Measurements from ENCODE around the gene PIK3AP1.
"Not testable (repeated sequence)": the region's sequence is repeated elsewhere in the genome, so short reads cannot be mapped to it uniquely, and the experiment has no call there.

Gene PIK3AP1

DNA sequence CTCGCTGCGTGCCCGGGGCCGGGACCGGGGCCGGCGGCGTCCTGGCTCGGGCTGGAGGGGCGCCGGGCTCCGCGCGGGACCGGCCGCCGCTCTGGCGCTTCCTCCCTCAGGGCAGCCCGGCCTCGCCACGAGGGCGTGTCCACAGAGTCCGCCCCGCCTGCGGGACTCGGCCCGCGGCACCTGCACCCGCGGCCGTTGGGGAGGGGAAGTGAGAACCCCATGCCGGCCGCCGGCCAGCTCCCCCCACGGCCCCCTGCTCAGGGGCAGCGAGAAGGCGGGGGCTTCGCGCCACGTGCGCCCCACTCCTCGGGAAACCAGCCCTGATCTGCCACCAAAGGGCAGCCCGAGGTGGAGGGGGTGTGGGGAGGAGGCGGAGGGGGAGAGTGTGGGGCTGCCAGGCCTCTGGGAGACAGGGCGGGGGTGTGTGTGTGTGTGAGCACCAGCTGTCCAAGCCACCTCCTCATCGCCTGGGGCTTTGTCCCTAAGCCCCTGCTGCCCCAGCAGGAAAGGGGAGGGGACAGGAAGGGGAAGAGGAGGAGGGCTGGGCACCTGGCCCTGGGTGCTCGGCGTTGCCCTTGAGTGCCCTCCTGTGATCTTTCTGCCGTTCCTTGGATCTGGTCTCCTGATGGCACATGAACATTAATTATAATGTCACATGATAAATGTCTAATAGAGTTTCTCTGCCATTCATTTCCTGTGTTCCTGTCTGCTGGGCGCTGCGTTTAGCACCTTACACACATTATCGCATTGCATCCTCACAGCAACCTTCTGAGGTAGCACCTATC lies at the start of gene PIK3AP1:
TSS of gene PIK3AP1 (minus strand) at position 93 of the 785 bp plus-strand sequence. CDS start 120 bp downstream, outside the sequence.
- DNase-seq, result peak; percentile 97

- no peak for DNase-seq
These were observed 47.8 kb upstream of the PIK3AP1 start for GRCh38 chr10:96768136-96768535.

- no peak for DNase-seq
These were observed 47.3 kb upstream of the PIK3AP1 start for GRCh38 chr10:96767611-96768010.

DNA sequence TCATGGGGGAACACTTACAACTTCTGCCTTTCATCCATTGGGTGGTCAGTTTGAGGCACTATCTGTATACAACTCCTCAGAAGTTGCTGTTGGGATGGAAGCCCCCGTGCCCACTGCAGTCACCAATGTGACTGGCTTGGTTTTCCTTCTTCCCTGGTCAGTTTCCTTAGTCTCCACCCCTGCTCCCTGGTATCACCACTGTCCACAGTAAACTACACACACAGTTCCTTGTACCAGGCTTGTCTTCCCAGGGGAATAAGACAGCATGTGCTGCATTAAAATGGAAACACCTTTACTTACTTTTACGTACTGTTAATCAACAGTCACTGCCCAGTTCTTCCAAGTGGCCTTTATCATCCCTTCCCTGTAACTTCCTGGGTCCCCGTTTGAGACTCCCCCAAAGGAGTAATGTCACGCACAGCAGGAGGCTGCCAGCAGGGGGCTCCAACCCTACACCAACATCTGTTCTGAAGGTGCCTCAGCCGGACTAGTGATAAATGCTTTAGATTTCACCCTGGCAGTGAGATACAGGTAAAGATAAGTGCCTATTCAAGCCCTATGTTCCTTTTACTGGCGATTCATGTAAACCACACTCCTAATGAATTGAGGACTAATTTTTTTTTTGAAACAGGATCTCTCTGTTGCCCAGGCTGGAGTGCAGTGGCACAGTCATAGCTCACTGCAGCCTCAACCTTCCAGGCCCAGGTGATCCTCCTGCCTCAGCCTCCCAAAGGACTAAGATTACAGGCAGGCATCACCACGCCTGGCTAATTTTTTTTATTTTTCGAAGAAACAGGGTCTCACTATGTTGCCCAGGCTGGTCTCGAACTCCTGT lies 45.3 kb upstream of the PIK3AP1 start:
- DNase-seq, result peak; percentile 47

DNA sequence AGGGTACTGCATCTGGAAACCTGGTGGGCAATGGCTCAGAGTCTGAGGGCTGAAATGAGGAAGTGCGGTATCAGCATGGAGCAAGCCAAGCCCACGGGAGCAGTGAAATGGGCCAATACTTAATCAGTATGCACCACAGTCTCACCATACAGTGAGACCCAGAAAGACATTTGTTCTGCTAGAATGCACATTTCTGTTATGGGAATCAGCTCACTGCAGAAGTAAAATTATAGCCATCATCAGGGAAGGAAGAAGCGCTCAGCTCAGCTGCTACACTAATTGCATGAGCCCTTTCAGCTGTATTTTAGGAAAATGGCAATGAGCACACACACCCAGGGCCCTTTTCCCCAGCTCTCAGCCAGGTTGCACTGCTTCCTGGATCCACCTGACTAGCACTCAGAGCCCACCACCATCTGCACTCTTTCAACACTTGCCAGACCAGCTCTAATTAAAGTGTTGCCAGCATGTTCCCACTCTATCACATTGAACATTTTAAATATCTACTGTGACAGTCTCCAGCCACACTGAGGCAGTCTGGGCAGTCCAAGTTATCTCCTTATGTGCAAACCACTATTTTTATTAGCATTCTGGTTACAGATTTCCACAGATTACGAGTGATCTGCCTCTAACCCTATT lies 44.2 kb upstream of the PIK3AP1 start:
- no peak for DNase-seq

GRCh38 chr10:96758423-96758822 lies 38.1 kb upstream of the PIK3AP1 start:
- DNase-seq, result no peak

- peak; percentile 59 for DNase-seq
These were observed 36.0 kb upstream of the PIK3AP1 start for GRCh38 chr10:96756111-96756903.

DNA sequence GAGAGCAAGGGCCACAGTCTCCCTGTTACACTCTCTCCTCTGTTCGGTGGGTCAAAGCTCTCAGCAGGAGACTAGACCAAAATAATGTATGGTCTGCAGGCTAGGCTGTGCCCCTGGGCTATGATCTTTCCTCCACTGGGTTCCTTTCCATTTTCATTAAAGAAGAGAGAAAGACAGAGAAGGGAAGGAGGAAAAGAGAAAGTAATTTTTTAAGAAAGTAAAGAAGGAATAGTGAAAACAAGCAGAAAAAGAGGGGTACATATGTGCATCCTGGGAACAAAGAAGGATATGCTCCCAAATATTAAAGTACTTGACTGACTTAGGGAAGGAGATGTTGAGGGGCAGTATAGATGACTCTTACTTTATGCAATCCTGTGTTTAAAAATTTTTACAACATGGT lies 33.6 kb upstream of the PIK3AP1 start:
- no peak for DNase-seq

DNA sequence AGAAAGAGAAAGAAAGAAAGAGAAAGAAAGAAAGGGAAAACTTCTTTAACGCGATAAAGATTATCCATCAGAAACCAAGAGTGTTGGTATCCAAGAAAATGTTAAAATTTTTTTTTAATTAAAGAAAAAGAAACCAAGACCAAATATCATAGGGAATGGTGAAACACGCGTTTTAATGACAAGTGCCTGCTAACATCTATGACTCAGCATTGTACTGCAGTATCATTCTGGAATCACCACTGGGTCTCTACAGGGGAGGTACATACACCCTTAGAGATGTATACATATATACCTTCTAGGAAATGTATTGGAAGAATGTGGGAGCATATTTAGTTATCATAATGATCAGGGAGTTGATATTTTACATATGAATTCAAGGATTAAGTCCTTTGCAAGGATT lies 32.1 kb upstream of the PIK3AP1 start:
- DNase-seq, result no peak

- not testable (repeated sequence) for DNase-seq
These were observed 30.0 kb upstream of the PIK3AP1 start for GRCh38 chr10:96750316-96750715.

- DNase-seq, result no peak
These were observed 27.6 kb upstream of the PIK3AP1 start for GRCh38 chr10:96747734-96748550.

DNA sequence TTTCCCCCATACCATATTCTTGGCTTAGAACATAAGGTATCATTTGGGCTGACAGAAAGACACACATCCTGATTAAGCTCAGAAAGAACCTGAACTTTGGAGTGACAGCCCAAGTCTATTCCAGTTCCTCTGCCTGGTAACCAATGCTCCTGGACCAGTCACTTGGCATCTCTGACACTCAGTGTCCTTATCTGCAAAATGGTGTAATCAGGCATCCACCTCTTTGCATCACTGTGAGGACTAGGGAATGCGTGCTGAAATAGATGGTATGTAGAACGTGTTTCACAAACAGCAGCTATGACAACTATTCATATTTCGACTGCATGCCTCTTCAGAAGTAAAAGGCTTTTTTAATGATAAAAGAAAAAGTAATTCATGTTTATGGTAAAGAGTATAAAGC lies 26.2 kb upstream of the PIK3AP1 start:
- no peak for DNase-seq

DNA sequence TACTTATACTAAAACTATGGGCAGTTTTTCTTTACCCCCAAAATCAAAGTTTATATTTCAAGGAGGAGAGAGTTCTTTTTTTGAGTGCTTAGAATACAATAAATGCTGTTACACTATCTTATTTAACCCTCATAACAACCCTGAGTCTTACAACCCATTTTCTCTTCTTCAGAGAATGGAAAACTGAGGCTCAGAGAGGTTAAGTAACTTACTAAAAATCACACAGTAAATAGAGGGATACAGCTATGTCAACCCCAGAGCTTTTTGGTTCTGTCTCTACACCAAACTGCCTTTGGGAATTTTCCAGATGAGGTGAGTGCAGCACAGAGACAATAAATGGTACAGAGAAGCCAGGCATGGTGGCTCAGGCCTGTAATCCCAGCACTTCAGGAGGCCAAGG lies 25.6 kb upstream of the PIK3AP1 start:
- DNase-seq, result no peak

DNA sequence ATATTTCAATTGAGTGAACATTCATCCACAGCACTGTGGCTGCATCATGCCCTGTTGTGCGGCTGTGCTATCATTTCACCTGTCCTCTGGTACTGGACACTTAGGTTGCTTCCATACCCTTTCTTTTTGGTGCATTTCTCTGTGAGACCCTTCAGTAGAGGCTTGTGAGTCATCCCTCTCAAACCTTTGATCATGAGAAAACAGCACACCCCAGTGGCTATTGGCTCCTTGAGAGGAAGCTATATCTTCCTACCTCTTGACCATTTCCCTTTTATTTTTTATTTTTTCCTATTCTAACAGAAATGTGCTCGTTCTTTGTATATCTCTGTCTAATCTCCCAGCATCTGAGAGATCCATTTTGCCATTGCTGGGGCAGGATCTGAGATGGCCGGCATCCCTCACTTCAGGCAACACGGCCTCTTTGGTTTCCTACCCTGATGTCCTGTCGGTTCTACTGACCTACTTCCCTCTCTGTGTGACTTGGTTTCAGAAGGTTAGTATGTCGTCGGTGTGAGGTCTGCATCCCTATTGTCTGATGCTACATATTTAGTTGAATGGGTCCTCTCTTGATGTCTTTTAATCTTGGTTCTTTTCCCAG lies 23.8 kb upstream of the PIK3AP1 start:
- peak; percentile 23 for DNase-seq

DNA sequence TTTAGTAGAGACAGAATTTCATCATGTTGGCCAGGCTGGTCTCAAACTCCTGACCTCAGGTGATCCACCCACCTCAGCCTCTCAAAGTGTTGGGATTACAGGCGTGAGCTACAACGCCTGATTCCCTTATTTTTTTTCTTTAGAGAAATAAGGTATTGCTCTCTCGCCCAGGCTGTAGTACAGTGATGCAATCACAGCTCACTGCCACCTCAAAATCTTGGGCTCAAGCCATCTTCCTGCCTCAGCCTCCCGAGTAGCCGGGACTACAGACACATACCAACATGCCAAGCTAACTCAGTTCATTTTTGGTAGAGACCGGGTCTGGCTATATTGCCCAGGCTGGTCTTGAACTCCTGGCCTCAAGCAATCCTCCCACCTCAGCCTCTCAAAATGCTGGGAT lies 21.2 kb upstream of the PIK3AP1 start:
- not testable (repeated sequence) for DNase-seq

DNA sequence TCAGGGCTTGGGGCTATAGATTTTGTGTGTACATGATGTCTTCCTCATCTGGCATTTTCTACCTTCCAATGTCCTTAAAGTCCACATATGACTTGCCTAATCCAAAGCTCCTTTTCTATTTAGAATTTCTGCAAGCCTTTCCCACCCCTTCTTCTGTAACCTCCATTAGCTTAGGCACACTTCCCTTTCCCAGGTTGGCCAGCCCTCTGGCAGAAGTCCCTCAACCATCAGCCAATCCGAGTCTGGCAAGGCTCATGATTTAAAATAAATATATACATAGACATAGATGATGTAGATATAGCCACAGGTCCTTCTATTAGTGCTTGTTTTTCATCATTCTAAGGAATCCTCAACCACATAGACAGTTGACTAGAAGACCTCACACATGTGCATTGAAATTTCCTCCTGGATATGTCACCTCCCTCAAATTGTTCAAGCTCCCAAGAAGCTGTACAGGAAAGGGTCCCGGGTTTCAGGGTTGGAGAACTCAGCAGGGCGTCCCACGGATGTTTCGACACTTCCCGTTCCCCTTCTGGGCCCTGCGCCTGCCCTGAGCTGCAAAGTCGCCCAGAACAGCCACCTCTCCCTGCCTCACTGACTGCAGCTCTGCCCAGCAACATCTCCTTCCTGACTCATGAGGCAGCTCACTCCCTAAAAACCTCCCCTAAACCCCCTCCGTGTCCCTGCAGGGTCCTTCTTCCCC lies 20.4 kb upstream of the PIK3AP1 start:
- DNase-seq, result no peak

- DNase-seq, result no peak
These were observed 19.8 kb upstream of the PIK3AP1 start for GRCh38 chr10:96740141-96740540.

- DNase-seq, result not testable (repeated sequence)
These were observed 17.1 kb upstream of the PIK3AP1 start for GRCh38 chr10:96737307-96737902.

- DNase-seq, result no peak
These were observed 4.3 kb upstream of the PIK3AP1 start for GRCh38 chr10:96724621-96725020.

DNA sequence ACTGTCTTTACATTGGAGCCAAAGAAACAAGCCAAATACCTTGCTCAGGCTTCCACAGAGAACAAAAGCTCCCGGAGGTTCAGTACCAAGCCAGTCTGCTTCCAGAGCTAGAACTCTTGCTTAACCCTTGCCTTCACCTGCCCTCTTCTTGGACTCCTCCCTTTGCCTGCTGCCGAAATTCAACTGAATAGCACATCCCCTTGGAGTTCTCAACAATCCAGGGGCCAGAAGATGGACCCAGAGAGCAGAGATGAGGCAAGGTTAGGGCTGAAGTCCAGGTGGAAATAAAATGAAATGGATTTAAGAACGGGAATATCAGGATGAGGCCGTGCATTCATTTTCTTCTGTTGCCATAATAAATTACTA lies 876 bp upstream of the PIK3AP1 start:
- peak; percentile 79 for DNase-seq
